GM21528 (cell line): ENCODE data around the gene LRP10.
"Not testable (repeated sequence)": the region's sequence is repeated elsewhere in the genome, so short reads cannot be mapped to it uniquely, and the experiment has no call there.

Experiments used
- ATAC-seq: cut with Tn5 transposase; IDR thresholded peaks from one replicate; pipeline ENCODE4 v1.9.1; 2021; ENCODE audit warnings: mild to moderate bottlenecking, moderate library complexity; ENCODE audit not compliant: unreplicated experiment, low FRiP score

Gene LRP10

GRCh38 chr14:22843123-22843925, 28.2 kb upstream of the LRP10 start:
- ATAC-seq, result no peak

GRCh38 chr14:22844221-22845102, 27.1 kb upstream of the LRP10 start:
- no peak for ATAC-seq

- ATAC-seq, result no peak
Observed at GRCh38 chr14:22845103-22845394, 26.5 kb upstream of the LRP10 start.

GRCh38 chr14:22845821-22846625, 25.5 kb upstream of the LRP10 start:
- no peak for ATAC-seq

GRCh38 chr14:22846811-22847307, 24.7 kb upstream of the LRP10 start:
- no peak for ATAC-seq

- ATAC-seq, result no peak
Observed at GRCh38 chr14:22847661-22848341, 23.7 kb upstream of the LRP10 start.

GRCh38 chr14:22848351-22849164, 23.0 kb upstream of the LRP10 start:
- no peak for ATAC-seq

- ATAC-seq, result no peak
Observed at GRCh38 chr14:22849212-22849819, 22.2 kb upstream of the LRP10 start.

- ATAC-seq, result no peak
Observed at GRCh38 chr14:22850944-22851764, 20.4 kb upstream of the LRP10 start.

- ATAC-seq, result not testable (repeated sequence)
Observed at GRCh38 chr14:22852178-22852577, 19.4 kb upstream of the LRP10 start.

GRCh38 chr14:22852599-22852939, 19.0 kb upstream of the LRP10 start:
- no peak for ATAC-seq

GRCh38 chr14:22852940-22853767, 18.4 kb upstream of the LRP10 start:
- ATAC-seq, result peak; percentile 64

- ATAC-seq, result not testable (repeated sequence)
Observed at GRCh38 chr14:22854296-22854695, 17.2 kb upstream of the LRP10 start.

GRCh38 chr14:22854963-22855724, 16.4 kb upstream of the LRP10 start:
- no peak for ATAC-seq

- ATAC-seq, result no peak
Observed at GRCh38 chr14:22856428-22856827, 15.1 kb upstream of the LRP10 start.

- not testable (repeated sequence) for ATAC-seq
Observed at GRCh38 chr14:22860377-22860776, 11.2 kb upstream of the LRP10 start.

- no peak for ATAC-seq
Observed at GRCh38 chr14:22861651-22862050, 9.9 kb upstream of the LRP10 start.
